ENCODE data around the gene FLT1.
A peak's percentile ranks its signal among the peaks of the same experiment; 100 is the strongest.

The FLT1 gene

GRCh38 chr13:28346154-28346553 is 148.8 kb downstream of the FLT1 start:
- DNase-seq (ENCODE audit: low read depth in 3 of 3) = no peak

- no peak for DNase-seq (ENCODE audit: low read depth in 3 of 3)
Observed at GRCh38 chr13:28344163-28344562, 150.8 kb downstream of the FLT1 start.

DNA sequence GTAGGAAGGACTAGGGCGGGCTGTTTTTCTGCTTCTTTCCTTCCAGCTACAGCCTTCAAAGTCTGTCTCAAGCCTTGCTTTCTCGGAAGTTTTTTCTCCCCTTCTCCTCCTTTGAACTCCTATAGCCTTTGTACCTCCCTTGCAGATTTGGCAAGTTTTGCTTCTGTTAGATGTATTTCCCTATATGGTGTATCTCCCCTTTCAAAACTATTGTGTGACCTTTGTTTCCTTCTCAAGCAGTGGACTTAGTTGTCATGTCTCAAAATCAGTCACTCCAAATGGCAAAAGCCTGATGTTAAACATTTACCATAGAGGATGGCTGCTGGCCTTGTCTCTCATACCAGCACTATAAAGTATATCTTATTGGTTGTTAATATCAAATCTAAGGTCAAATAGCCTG is 152.7 kb downstream of the FLT1 start:
- DNase-seq (ENCODE audit: low read depth in 3 of 3) = no peak

DNA sequence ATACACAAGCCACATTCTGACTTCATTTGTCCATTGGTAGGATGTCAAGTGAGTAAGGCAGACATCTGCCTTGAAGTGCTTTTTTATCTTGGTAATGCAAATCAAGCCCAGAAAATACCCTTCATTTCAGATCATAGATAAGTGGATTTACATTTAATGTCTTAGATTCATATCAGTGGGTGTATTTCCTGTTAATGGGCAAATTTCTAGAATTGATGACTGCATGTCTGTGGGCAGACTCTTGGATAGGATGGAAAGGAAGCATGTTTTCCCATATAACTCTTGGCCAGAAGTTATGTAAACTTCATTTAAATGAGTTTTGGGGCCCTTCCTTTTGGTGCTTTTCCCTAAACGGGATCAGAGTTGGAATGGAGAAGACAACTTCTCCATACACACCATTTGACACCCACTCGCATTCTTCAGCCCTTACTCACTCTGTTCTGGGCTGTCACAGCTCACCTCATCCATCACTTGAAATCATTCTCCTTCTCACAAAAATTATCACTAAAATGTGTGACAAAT is 154.6 kb downstream of the FLT1 start:
- no peak for DNase-seq (ENCODE audit: low read depth in 3 of 3)

DNA sequence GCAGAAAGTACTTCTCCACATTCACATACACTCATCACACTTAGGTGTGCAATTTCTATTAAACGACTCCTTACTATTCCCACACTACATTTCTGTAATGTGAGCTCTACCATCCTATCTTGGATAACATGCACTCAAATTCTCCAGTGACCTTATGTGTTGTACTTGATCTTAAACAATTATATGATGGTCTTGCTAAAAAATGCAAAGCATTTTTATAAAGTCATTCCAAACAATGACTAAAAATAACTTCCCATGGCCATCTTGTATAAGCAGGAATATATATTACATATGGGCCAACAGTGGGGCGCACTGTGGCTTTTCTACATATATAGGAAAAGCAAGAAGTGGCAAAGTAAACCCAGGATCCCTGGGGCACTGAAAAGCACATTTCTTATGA is 155.5 kb downstream of the FLT1 start:
- no peak for DNase-seq (ENCODE audit: low read depth in 3 of 3)

DNA sequence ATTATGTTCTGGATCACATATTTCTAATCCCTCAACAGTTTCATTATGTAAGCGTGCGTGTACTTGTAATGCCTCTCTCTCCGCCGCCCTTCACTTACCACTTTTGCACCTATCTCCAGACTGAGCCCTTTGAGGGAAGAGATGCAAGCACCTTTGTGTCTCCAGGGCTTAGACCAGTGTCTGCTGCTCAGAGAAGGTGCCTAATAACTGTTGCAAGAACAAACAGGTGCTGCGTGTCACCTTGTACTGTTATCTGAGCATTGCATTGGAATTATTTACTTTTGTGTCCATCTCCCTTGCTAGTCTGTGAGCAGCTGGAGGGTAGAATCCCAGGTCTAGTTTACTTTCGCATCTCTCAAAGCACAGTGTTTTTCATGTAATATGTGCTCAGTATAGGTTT is 156.2 kb downstream of the FLT1 start:
- DNase-seq (ENCODE audit: low read depth in 3 of 3) = no peak

DNA sequence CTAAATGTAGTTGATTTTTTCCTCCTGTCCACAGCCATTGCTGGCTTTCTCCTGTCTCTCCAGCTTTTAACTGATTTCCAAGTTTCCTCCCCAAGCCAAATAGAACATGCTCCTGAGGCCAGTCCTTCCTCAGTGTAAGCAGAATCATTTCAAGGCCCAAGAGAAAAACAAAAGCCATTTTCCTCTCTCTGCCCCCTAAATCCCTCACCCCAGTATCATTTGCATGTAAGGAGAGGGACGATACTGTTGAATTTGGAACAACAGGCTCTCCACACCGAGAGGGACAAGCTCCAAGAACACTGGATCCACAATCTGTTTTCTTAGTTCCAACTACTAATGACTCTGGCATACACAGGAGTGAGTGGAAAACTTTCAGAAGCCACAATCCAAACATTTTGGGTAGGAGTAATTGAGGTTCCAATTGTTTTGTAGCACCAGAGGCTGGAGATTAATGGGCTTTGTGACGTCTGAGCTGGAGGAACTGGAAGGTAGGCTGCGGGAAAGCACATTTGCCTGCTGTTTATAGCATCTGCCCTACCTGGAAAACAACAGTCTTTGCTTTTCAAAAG is 156.8 kb downstream of the FLT1 start:
- no peak for DNase-seq (ENCODE audit: low read depth in 3 of 3)

- DNase-seq (ENCODE audit: low read depth in 3 of 3) = no peak
Observed at GRCh38 chr13:28337166-28338005, 157.5 kb downstream of the FLT1 start.

DNA sequence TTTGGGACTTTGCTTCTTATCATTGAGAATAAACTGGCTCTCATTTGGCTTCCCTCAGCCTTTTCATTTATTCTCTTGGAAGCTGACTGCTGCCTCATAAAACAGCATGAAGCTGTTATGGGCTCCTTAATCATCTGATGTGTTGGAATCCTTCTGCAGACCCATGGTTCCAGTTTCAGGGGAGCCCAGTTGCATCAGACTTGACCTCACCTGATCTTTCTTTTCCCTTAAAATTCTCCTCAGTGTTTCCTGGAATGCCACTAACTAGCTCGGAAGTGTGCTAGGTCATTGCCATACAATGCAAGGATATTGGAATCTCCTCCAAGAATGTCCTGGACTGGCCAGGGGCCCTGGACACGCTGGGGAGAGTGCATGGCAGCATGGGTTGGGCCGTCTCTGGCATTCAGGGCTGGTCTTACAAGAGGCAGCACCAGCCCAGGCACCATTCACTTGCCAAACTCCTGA is 158.7 kb downstream of the FLT1 start:
- no peak for DNase-seq (ENCODE audit: low read depth in 3 of 3)

DNA sequence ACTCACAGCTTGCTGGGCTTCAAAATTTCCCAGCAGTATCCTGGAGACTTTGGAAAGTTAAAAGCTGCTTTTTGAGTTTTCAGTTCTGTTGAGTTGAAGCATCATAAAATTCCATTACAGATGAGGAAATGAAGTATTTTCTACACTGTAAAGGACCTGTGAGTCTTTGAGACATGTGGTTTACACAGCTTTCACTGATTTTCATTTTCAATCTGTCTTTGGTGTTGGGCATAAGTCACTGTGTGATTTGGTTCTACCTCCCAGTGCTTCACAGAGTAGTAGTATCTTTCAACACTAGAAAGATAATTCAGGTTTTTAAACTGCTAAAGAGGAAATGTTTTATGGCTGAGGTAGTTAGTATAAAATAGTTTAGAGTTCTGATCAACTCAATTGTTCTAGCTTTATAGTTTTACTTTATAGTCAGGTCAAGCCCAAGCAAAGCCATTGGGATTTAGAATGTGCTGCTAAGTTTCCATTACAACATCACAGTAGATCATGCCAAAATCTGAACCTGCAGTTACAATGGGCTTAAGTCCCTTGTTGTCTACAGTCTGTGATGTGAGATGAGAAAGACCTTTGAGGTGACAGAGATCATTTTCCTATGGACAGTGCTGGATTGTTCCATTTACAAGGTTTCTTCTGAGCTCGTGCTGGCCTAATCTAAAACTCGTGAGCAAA is 161.6 kb downstream of the FLT1 start:
- no peak for DNase-seq (ENCODE audit: low read depth in 3 of 3)

- no peak for DNase-seq (ENCODE audit: low read depth in 3 of 3)
Observed at GRCh38 chr13:28329395-28330158, 165.4 kb downstream of the FLT1 start.

DNA sequence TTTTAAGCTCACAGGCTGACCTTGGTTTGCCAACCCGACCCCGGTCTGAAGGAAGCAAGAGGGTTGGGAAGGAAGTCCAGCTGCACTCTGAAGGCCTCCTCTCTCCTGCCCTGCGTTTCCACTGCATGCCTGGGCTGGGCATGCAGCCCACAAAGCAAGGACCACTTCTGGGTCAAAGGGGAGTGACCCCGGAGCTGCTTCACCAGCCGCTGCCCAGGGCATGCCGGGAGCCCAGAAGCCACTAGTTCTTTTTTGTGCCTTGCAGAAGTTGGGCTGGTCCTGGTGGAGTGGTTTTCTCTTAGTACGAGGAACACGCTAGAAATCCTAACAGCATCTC is 166.7 kb downstream of the FLT1 start:
- no peak for DNase-seq (ENCODE audit: low read depth in 3 of 3)

- no peak for DNase-seq (ENCODE audit: low read depth in 3 of 3)
Observed at GRCh38 chr13:28327373-28328270, 167.3 kb downstream of the FLT1 start.

DNA sequence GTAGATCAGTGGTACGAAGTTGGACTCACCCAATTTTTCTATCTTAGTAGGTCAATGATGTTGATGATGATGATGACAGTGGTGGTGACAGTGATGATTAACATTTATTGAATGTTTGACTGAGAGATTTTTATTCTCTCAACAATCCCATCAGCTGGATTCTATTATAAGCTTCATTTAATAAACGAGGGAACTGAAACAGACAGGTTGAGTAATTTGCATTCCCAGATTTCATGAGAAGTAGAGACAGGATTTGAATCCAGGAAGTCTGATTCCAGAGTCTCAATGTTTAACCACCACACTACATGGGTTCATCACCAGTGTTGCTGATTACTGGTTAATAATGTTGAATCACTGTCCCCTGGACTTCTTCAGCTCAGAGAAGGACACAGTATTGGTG is 168.9 kb downstream of the FLT1 start:
- DNase-seq (ENCODE audit: low read depth in 3 of 3) = no peak

GRCh38 chr13:28325022-28325421 is 169.9 kb downstream of the FLT1 start:
- no peak for DNase-seq (ENCODE audit: low read depth in 3 of 3)

GRCh38 chr13:28324181-28324789 is 170.6 kb downstream of the FLT1 start:
- DNase-seq (ENCODE audit: low read depth in 3 of 3) = peak; percentile 9 to 41 (median 30)

DNA sequence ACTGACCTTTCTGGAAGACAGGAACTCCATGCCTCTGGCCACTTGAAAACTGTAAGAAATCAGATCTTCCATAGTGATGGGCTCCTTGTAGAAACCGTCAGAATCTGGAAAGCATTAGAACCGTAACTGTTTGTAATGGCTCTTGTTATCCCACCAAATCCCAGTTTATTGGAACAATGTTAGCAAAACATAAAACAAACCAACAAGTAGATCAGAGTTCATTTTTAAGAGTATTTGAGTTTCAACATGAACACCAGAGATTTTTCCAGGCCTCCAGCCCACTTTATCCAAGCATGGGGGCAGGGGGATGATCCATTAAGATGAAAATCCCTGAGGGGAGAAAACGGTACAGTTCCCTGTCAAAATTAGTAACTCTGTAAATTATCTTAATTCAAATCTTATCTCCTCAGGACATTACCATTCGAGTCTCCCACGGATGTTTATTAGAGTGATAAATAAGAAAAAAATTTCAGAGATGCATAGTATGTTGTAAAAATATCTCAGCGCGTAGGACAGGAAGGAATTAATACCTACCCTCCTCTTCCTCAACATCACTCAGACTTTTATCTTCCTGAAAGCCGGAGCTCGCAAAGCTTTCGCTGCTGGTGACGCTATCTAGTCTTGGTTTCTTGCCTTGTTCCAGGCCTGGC is 172.5 kb downstream of the FLT1 start:
- no peak for DNase-seq (ENCODE audit: low read depth in 3 of 3)

DNA sequence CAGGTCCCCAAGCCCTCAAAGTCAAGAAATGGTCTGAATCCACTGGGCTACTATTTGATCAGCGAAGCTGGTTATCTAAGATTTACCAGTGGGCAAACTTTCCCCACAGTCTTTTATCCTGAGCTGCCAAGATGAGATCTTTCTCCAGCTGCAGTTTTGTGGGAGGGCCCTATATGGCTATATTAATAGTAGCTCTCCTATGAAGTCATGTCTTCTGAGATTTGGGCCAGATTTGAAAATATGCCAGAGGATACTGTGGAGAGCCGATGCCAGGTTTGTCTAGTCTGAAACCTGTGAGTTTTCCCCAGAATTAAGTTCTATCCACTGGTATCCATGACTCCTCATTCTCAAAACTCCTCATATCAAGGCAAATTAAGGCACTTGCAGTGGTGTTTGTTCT is 173.2 kb downstream of the FLT1 start:
- no peak for DNase-seq (ENCODE audit: low read depth in 3 of 3)

- no peak for DNase-seq (ENCODE audit: low read depth in 3 of 3)
Observed at GRCh38 chr13:28320884-28321574, 173.9 kb downstream of the FLT1 start.
